PFSK-1 (cell line): Measurements from ENCODE around the gene LETMD1.

ENCODE experiments used
- FOXP2 ChIP-seq: optimal IDR thresholded peaks from 2 replicates; pipeline ENCODE3; 2011; ENCODE audit warnings: borderline replicate concordance, control low read depth, inconsistent platforms; ENCODE audit not compliant: insufficient read depth; ENCODE audit errors: extremely low read length, extremely low read depth
- POLR2AphosphoS5 ChIP-seq: IDR thresholded peaks from 2 replicates; pipeline ENCODE4 v1.6.1; 2012; ENCODE audit warnings: low read depth, mild to moderate bottlenecking, control low read depth, low read length, moderate library complexity
- REST ChIP-seq, 2 experiments: IDR thresholded peaks; 2 replicates each; pipeline versions ENCODE4 v1.6.1 to v1.8.0; 2011 to 2012; ENCODE audit warnings: low read depth in 2 of 2, low read length in 2 of 2, control low read depth in 1 of 2, inconsistent platforms in 1 of 2, mild to moderate bottlenecking in 1 of 2, moderate library complexity in 1 of 2; ENCODE audit not compliant: insufficient read depth in 1 of 2
- SIN3A ChIP-seq: IDR thresholded peaks from 2 replicates; pipeline ENCODE4 v1.6.1; 2012; ENCODE audit warnings: mild to moderate bottlenecking, low read length, moderate library complexity, borderline replicate concordance; ENCODE audit not compliant: insufficient read depth
- TAF1 ChIP-seq: IDR thresholded peaks from 2 replicates; pipeline ENCODE4 v1.6.1; 2012; ENCODE audit warnings: low read length, control low read depth, borderline replicate concordance; ENCODE audit not compliant: insufficient read depth

LETMD1 gene

GRCh38 chr12:51027342-51027835 lies 20.7 kb upstream of the LETMD1 start:
- no peak for TF ChIP-seq FOXP2
- TF ChIP-seq REST (IDR thresholded peaks at IDR 0.05; ENCODE audit: insufficient read depth in 1 of 2, low read depth in 2 of 2, low read length in 2 of 2): no peak
- no peak for TF ChIP-seq SIN3A
- no peak for TF ChIP-seq POLR2AphosphoS5
- no peak for TF ChIP-seq TAF1

- TF ChIP-seq FOXP2 (no peak), SIN3A (no peak), POLR2AphosphoS5 (no peak), REST (IDR thresholded peaks at IDR 0.05; ENCODE audit: insufficient read depth in 1 of 2, low read depth in 2 of 2, low read length in 2 of 2) (no peak), TAF1 (no peak)
Observed at GRCh38 chr12:51028126-51028812, 19.9 kb upstream of the LETMD1 start.

DNA sequence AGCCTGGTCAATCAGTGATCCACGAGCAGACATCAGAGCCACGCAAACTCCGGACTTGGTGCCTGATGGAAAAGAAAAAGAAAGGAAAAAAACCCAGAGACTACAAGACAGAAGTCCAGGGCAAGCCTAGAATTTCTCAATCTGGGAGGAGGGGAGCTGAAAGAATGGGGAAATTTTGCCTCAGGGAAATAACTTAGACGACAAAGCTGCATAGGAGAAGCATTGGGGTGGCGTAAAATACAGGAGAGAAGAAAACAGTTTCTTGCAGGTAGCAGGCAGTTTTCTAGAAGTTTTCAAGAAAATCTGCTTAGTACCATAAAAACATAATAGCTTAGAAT lies 19.3 kb upstream of the LETMD1 start:
- no peak for TF ChIP-seq REST (IDR thresholded peaks at IDR 0.05; ENCODE audit: insufficient read depth in 1 of 2, low read depth in 2 of 2, low read length in 2 of 2)
- TF ChIP-seq FOXP2: no peak
- TF ChIP-seq POLR2AphosphoS5: no peak

DNA sequence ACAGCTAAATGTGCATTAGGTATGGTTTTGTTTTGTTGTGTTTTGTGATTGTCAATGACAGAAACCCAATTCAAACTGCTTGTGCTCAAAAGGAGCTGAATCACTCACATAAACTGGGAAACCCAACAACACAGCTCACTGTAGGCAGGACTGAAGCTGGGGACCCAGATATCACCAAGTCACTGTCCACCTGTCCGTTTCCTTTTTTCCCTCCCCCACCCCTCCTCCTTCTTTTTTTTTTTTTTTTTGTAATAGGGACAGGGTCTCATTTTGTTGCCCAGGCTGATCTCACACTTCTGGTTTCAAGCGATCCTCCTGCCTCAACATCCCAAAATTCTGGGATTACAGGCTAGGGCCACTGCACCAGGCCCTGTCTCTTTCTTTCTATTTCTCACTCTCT lies 15.1 kb upstream of the LETMD1 start:
- TF ChIP-seq FOXP2 (no peak), SIN3A (no peak), REST (IDR thresholded peaks at IDR 0.05; ENCODE audit: insufficient read depth in 1 of 2, low read depth in 2 of 2, low read length in 2 of 2) (no peak), TAF1 (no peak), POLR2AphosphoS5 (no peak)

DNA sequence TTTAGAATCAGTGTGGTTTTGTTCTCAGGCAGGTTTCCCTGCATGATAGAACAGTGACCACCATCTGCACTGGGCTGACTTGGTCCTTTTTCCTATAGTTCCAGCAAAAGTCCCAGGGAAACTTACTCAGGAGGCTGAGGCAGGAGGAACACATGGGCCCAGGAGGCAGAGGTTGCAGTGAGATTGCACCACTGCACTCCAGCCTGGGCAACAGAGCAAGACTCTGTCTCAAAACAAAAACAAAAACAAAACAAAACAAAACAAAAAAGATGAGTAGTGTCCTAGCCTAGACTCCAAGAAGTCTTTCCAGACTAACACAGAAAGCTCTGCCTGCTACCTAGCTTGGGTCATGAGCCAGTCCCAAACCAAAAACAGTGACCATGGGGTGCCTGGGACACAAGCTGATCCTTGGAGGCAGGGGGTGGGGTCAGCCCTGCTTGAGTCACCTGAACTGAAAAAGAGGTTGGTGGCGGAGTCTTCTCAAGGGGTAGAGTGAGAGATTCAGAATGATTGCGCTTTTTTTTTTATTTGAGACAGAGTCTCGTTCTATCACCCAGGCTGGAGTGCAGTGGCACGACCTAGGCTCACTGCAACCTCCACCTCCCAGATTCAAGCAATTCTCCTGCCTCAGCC lies 14.6 kb upstream of the LETMD1 start:
- TF ChIP-seq SIN3A: no peak
- TF ChIP-seq TAF1: no peak
- no peak for TF ChIP-seq FOXP2
- TF ChIP-seq REST (IDR thresholded peaks at IDR 0.05; ENCODE audit: insufficient read depth in 1 of 2, low read depth in 2 of 2, low read length in 2 of 2): no peak
- TF ChIP-seq POLR2AphosphoS5: no peak
